ENCODE results near the gene GPX4.

- TF ChIP-seq, protein P1, sequence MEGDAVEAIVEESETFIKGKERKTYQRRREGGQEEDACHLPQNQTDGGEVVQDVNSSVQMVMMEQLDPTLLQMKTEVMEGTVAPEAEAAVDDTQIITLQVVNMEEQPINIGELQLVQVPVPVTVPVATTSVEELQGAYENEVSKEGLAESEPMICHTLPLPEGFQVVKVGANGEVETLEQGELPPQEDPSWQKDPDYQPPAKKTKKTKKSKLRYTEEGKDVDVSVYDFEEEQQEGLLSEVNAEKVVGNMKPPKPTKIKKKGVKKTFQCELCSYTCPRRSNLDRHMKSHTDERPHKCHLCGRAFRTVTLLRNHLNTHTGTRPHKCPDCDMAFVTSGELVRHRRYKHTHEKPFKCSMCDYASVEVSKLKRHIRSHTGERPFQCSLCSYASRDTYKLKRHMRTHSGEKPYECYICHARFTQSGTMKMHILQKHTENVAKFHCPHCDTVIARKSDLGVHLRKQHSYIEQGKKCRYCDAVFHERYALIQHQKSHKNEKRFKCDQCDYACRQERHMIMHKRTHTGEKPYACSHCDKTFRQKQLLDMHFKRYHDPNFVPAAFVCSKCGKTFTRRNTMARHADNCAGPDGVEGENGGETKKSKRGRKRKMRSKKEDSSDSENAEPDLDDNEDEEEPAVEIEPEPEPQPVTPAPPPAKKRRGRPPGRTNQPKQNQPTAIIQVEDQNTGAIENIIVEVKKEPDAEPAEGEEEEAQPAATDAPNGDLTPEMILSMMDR (IDR thresholded peaks at IDR 0.05): no peak
- no peak for TF ChIP-seq POLR2A (IDR thresholded peaks at IDR 0.05)
Observed at GRCh38 chr19:1123381-1123780, 19.6 kb downstream of the GPX4 start.
